Ascending aorta (tissue), 2 donors: ENCODE results near the gene P3H3. TPM values are rescaled to one million over a fixed set of nuclear protein-coding genes. Genes with fewer than 3 reads are reported as not detected.

Experiments used
- DNase-seq, 2 donors: peaks; one replicate each; pipeline ENCODE4 v3.0.0-alpha.2; 2019; ENCODE audit warnings: low spot score in 2 of 2
- H3K27ac ChIP-seq, 2 donors: fragments of 200-600 bp; sonication (generic); one replicate each; pipeline ENCODE4 v1.5.1; 2016 to 2017; ENCODE audit warnings: mild to moderate bottlenecking in 1 of 2
- H3K27me3 ChIP-seq: fragments of 200-600 bp; sonication (generic); one replicate; pipeline ENCODE4 v1.5.1; 2017
- H3K36me3 ChIP-seq, 2 donors: fragments of 200-600 bp; sonication (generic); one replicate each; pipeline ENCODE4 v1.5.1; 2016
- H3K4me1 ChIP-seq, 2 donors: fragments of 200-600 bp; sonication (generic); one replicate each; pipeline ENCODE4 v1.5.1; 2016 to 2017; ENCODE audit warnings: mild to moderate bottlenecking in 1 of 2
- H3K4me3 ChIP-seq, 2 donors: fragments of 200-600 bp; sonication (generic); one replicate each; pipeline ENCODE4 v1.5.1; 2016 to 2017; ENCODE audit warnings: mild to moderate bottlenecking in 1 of 2
- H3K9me3 ChIP-seq, 2 donors: fragments of 200-600 bp; sonication (generic); one replicate each; pipeline ENCODE4 v1.5.1; 2016
- intact Hi-C: fragments of 100-400 bp; cut with DNase I; formaldehyde crosslinking; loops from one replicate; pipeline ENCODE4 v1.15.1; 2023
- total RNA-seq: library from RNA; depleted of rRNA; stranded (reverse); fragments of >200 nt; gene quantifications from one replicate; pipeline ENCODE4 v1.1.0, GENCODE V29; 2016
- TF ChIP-seq, protein P1 (sequence below), 3 experiments: fragments of 200-600 bp in 2 of 3; fragments of 450-650 bp in 1 of 3; sonication (generic) in 2 of 3; IDR thresholded peaks; one replicate each; pipeline ENCODE4 v1.5.1; 2016 to 2019; ENCODE audit warnings: antibody characterized with exemption in 3 of 3, mild to moderate bottlenecking in 1 of 3, moderate library complexity in 1 of 3

Gene P3H3
- total RNA-seq, 1 donor from 2014 or later: 62.2 TPM

DNA sequence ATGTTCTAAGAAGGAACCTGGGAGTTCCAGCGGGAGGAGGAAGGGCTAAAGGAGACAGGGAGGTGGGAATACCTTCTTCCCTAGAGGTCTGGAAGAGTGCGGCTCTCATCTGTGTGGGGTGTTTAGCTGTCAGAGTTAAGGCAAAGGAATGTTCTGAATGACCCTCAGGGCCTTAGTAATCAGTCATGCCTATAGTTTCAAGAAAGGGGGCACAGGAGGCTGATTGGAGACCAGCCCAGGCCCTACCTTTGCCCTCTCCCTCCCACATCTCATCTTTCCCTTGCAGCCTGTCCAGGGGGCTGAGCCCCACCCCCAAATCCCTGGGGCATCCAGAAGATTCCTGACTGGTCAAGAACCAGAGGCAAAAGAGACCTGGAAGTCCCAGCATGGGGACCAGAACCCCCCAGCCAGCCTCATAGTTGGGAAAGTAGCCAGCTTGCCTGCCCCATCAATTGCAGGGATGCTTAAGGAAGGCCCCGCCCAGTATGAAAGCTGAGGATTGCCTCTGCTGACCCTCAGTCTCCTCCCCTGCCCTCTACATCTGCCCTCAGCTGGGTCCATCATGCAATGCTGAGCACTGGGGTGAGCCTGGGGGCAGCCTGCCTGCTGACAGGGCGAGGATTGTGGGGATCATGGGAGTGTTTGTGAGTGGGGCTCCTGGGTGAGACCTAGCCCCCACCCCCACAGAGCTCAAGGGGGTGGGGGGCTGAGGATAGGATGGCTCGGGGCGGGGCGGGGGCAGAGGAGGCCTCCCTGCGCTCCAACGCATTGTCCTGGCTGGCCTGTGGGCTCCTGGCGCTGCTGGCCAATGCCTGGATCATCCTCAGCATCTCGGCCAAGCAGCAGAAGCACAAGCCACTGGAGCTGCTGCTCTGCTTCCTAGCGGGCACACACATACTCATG lies 4.8 kb upstream of the P3H3 start:
- TF ChIP-seq, protein P1, sequence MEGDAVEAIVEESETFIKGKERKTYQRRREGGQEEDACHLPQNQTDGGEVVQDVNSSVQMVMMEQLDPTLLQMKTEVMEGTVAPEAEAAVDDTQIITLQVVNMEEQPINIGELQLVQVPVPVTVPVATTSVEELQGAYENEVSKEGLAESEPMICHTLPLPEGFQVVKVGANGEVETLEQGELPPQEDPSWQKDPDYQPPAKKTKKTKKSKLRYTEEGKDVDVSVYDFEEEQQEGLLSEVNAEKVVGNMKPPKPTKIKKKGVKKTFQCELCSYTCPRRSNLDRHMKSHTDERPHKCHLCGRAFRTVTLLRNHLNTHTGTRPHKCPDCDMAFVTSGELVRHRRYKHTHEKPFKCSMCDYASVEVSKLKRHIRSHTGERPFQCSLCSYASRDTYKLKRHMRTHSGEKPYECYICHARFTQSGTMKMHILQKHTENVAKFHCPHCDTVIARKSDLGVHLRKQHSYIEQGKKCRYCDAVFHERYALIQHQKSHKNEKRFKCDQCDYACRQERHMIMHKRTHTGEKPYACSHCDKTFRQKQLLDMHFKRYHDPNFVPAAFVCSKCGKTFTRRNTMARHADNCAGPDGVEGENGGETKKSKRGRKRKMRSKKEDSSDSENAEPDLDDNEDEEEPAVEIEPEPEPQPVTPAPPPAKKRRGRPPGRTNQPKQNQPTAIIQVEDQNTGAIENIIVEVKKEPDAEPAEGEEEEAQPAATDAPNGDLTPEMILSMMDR (IDR thresholded peaks at IDR 0.05): no peak
- no peak for DNase-seq
- Histone ChIP-seq H3K4me3 (no peak overlapping the region), H3K9me3 (no peaks in the 10 kb centered on the region), H3K27ac (no peak overlapping the region), H3K36me3 (no peaks in the 10 kb centered on the region), H3K27me3 (peaks cover 7% of the 10 kb centered on the region), H3K4me1 (peaks cover 3 to 23% of the 10 kb centered on the region in 2 donors)
- intact Hi-C loops: loop anchor here (2.0 kb wide), 1 partner anchor 45 kb away; no protein-coding TSS in a partner anchor

DNA sequence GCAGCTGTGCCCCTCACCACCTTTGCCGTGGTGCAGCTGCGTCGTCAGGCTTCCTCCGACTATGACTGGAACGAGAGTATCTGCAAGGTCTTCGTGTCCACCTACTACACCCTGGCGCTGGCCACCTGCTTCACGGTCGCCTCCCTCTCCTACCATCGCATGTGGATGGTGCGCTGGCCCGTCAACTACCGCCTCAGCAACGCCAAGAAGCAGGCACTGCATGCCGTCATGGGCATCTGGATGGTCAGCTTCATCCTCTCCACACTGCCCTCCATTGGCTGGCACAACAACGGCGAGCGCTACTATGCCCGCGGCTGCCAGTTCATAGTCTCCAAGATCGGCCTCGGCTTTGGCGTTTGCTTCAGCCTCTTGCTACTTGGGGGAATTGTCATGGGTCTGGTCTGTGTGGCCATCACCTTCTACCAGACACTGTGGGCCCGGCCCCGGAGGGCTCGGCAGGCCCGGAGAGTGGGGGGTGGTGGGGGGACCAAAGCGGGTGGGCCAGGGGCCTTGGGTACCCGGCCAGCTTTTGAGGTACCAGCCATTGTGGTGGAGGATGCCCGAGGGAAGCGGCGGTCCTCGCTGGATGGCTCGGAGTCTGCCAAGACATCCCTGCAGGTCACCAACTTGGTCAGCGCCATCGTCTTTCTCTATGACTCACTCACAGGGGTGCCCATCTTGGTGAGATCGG lies 4.0 kb upstream of the P3H3 start:
- Histone ChIP-seq H3K36me3 (no peaks in the 10 kb centered on the region), H3K27ac (no peak overlapping the region), H3K4me3 (no peak overlapping the region), H3K4me1 (peaks cover 3 to 23% of the 10 kb centered on the region in 2 donors), H3K9me3 (no peaks in the 10 kb centered on the region), H3K27me3 (peaks cover 7% of the 10 kb centered on the region)
- intact Hi-C loops: loop anchor here (2.0 kb wide), 1 partner anchor 45 kb away; no protein-coding TSS in a partner anchor
- TF ChIP-seq, protein P1 (IDR thresholded peaks at IDR 0.05): no peak
- DNase-seq: no peak

DNA sequence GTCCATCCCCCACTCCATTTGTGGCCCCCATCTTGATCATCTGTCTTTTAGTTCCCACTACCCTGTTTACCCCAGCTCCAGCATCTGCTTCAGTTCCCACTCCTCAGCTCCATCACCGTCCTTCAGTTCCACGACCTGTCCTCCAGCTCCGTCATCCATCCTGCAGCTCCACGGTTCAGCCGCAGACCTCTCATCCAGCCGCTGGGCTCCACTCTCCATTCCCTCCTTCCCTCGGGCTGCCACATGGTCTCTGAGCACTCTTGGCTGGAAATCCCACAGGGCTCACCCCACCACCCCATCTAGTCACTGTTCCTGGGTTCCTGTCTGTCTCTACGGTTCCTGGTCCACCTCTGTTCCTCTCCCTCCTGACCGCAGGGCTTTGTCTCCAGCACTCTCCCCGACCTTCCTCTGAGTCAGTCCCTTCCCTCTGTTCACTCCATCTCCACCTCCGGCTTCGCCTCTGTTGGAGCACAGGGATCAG lies 3.3 kb upstream of the P3H3 start:
- H3K4me1 ChIP-seq: peaks cover 3 to 23% of the 10 kb centered on the region in 2 donors
- no peak overlapping the region for H3K27ac ChIP-seq
- TF ChIP-seq, protein P1 (IDR thresholded peaks at IDR 0.05): no peak
- H3K27me3 ChIP-seq: peaks cover 7% of the 10 kb centered on the region
- no peak for DNase-seq
- no peaks in the 10 kb centered on the region for H3K9me3 ChIP-seq
- no peaks in the 10 kb centered on the region for H3K36me3 ChIP-seq
- peak overlapping the region in 1 of 2 donors; percentile 46 for H3K4me3 ChIP-seq
- intact Hi-C loops: loop anchor here (1.0 to 5.0 kb wide), 5 partner anchors 46 to 218 kb away; partner anchors contain the start of genes CHD4, MLF2 and ZNF384

DNA sequence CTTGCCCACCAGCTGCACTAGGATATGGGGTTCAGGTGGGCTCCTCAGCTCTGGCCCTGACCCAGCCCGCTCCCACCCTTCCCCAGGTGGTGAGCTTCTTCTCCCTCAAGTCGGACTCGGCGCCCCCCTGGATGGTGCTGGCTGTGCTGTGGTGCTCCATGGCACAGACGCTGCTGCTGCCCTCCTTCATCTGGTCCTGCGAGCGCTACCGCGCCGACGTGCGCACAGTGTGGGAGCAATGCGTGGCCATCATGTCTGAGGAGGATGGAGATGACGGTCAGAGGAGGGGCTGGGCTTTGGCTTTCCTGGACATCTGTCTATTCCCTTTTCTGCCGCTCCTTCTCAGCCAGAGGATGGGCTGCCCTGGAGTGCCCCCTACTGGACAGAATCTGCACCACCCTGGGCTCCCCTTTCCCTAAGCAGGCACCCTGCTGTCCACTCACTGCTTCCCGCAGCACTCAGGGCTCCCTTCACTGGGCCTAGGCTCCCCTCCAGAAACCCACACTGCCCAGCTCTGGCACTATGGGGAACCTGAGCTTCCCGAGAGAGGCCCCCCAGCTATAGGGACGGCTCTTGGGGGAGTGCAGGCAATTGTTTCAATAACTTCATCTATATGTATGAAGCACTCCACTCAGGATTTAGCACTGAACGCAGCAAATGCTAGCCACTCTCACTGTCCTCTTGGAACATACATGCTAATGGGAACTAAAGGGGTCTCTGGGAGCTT lies 2.6 kb upstream of the P3H3 start:
- H3K9me3 ChIP-seq: no peaks in the 10 kb centered on the region
- H3K27ac ChIP-seq: no peak overlapping the region
- H3K4me1 ChIP-seq: peaks cover 3 to 23% of the 10 kb centered on the region in 2 donors
- peak; percentile 53 to 93 for DNase-seq
- intact Hi-C loops: loop anchor here (1.0 to 5.0 kb wide), 5 partner anchors 47 to 218 kb away; partner anchors contain the start of genes CHD4, MLF2 and ZNF384
- H3K4me3 ChIP-seq: peak overlapping the region in 1 of 2 donors; percentile 46
- TF ChIP-seq, protein P1 (IDR thresholded peaks at IDR 0.05): peak; percentile 90 to 93 (median 91)
- no peaks in the 10 kb centered on the region for H3K36me3 ChIP-seq
- peaks cover 7% of the 10 kb centered on the region for H3K27me3 ChIP-seq
